Motor neuron (in vitro differentiated cells): Measurements from ENCODE around the gene GTF2H4. TPM values are rescaled to one million over a fixed set of nuclear protein-coding genes. Genes with fewer than 3 reads are reported as not detected.

Source experiments
- ATAC-seq, 8 experiments: fragments of 200-7000 bp; cut with Tn5 transposase; replicated peaks in 6 of 8; 2 replicates each; pipeline ENCODE4 v1.8.0; 2021; ENCODE audit warnings: mild to moderate bottlenecking in 8 of 8, moderate library complexity in 8 of 8
- H3K27ac ChIP-seq, 2 donors: fragments of 250-450 bp; sonication (Bioruptor Pico); 2 replicates each; pipeline ENCODE4 v1.9.0; 2021; ENCODE audit warnings: antibody characterized with exemption in 2 of 2, mild to moderate bottlenecking in 2 of 2, moderate library complexity in 1 of 2
- H3K4me1 ChIP-seq, 2 donors: fragments of 250-450 bp; sonication (Bioruptor Pico); replicated peaks in 1 of 2; 2 replicates each; pipeline ENCODE4 v1.6.1; 2021; ENCODE audit warnings: antibody characterized with exemption in 2 of 2, mild to moderate bottlenecking in 2 of 2, moderate library complexity in 1 of 2
- H3K4me3 ChIP-seq, 5 donors: fragments of 250-450 bp; sonication (Bioruptor Pico); 2 replicates each; pipeline ENCODE4 v1.9.0; 2021; ENCODE audit warnings: antibody characterized with exemption in 5 of 5, mild to moderate bottlenecking in 5 of 5, moderate library complexity in 4 of 5
- WGBS, 10 experiments: fragments of 450-650 bp; shearing (Covaris generic); methylation state at CpG; one replicate each; pipeline ENCODE4 v1.0.0; 2022; 5-methylcytosine and 5-hydroxymethylcytosine counted together
- in situ Hi-C, 9 experiments: fragments of 400-800 bp; cut with MboI; loops; one replicate each; pipeline ENCODE4 v1.15.0; 2021; ENCODE audit warnings: low sequenced_read_pairs in 9 of 9, low pct_unique_long_range_greater_than_20kb in 2 of 9; ENCODE audit not compliant: unreplicated experiment in 9 of 9
- total RNA-seq, 8 experiments: library from RNA; unstranded; fragments of 300-600 nt; gene quantifications; 2 replicates each; pipeline versions ENCODE4 v1.2.3 to v1.2.4, GENCODE V29; 2022

Gene GTF2H4
- total RNA-seq, 8 experiments from 2014 or later: 18.2 to 46.3 (median 28.5) TPM

GRCh38 chr6:30940361-30940986 lies 32.5 kb downstream of the GTF2H4 start, which contains the start of gene MUCL3:
Gene MUCL3 (plus strand): TSS chr6:30940973. CDS start chr6:30941000, 27 bp downstream.
- 0 to 98% (median 80%) methylated on average over 1 to 10 of the region's 16 CpGs; no CpG with 5 or more reads in 7 of the 10 experiments for WGBS, 10 experiments

GRCh38 chr6:30942338-30943060 lies 34.5 kb downstream of the GTF2H4 start:
- H3K4me3 ChIP-seq: no peak overlapping the region
- in situ Hi-C loops: no loop called here
- peak in 7 of 8 experiments; percentile 31 to 99 (median 62) for ATAC-seq

More at GRCh38 chr6:30940361-30940986, 32.5 kb downstream of the GTF2H4 start, which contains the start of gene MUCL3:
- in situ Hi-C loops: no loop called here
- no peak within 1 kb of the TSS for H3K27ac ChIP-seq
- H3K4me1 ChIP-seq: no peaks in the 10 kb centered on the region
- peak in 1 of 8 experiments; percentile 17 for ATAC-seq
- no peak within 1 kb of the TSS for H3K4me3 ChIP-seq

GRCh38 chr6:30944051-30944450 lies 36.0 kb downstream of the GTF2H4 start:
- in situ Hi-C loops: no loop called here
- no peaks in the 10 kb centered on the region for H3K4me1 ChIP-seq
- no peak overlapping the region for H3K4me3 ChIP-seq
- no peak for ATAC-seq
- no peak overlapping the region for H3K27ac ChIP-seq
- 68 to 96% (median 87%) methylated on average over 2 to 4 of the region's 4 CpGs; no CpG with 5 or more reads in 1 of the 10 experiments for WGBS, 10 experiments

More at GRCh38 chr6:30942338-30943060, 34.5 kb downstream of the GTF2H4 start:
- Histone ChIP-seq H3K4me1 (no peaks in the 10 kb centered on the region), H3K27ac (no peak overlapping the region)
- WGBS, 10 experiments: 0 to 29% (median 7%) methylated on average over 2 to 3 of the region's 15 CpGs; no CpG with 5 or more reads in 6 of the 10 experiments

- Histone ChIP-seq H3K4me3 (no peak overlapping the region), H3K4me1 (no peaks in the 10 kb centered on the region), H3K27ac (no peak overlapping the region)
- no peak for ATAC-seq
- 59 to 100% (median 84%) methylated on average over 1 to 4 of the region's 5 CpGs; no CpG with 5 or more reads in 4 of the 10 experiments for whole genome bisulfite sequencing, 10 experiments
- in situ Hi-C loops: no loop called here
These were observed 37.3 kb downstream of the GTF2H4 start for GRCh38 chr6:30945281-30945680.

- Histone ChIP-seq H3K4me1 (no peaks in the 10 kb centered on the region), H3K27ac (no peak overlapping the region), H3K4me3 (no peak overlapping the region)
- no peak for ATAC-seq
- 0 to 100% (median 66%) methylated on average over 1 to 3 of the region's 4 CpGs; no CpG with 5 or more reads in 4 of the 10 experiments for WGBS, 10 experiments
- in situ Hi-C loops: no loop called here
These were observed 39.2 kb downstream of the GTF2H4 start for GRCh38 chr6:30947231-30947630.

- no peak for ATAC-seq
- no peak overlapping the region for H3K27ac ChIP-seq
- in situ Hi-C loops: no loop called here
- no peaks in the 10 kb centered on the region for H3K4me1 ChIP-seq
- no peak overlapping the region for H3K4me3 ChIP-seq
- WGBS, 10 experiments: 60 to 94% (median 85%) methylated on average over 2 to 6 of the region's 6 CpGs
These were observed 40.8 kb downstream of the GTF2H4 start for GRCh38 chr6:30948811-30949210.

- in situ Hi-C loops: no loop called here
- no peak for ATAC-seq
- no peak overlapping the region for H3K4me3 ChIP-seq
- 28 to 100% (median 52%) methylated on average over 1 to 4 of the region's 5 CpGs for WGBS, 10 experiments
- no peak overlapping the region for H3K27ac ChIP-seq
- H3K4me1 ChIP-seq: no peaks in the 10 kb centered on the region
These were observed 44.0 kb downstream of the GTF2H4 start for GRCh38 chr6:30951907-30952469.

GRCh38 chr6:30954631-30955366 lies 46.8 kb downstream of the GTF2H4 start:
- WGBS, 10 experiments: 36 to 93% (median 70%) methylated on average over 1 to 6 of the region's 9 CpGs; no CpG with 5 or more reads in 2 of the 10 experiments
- Histone ChIP-seq H3K27ac (no peak overlapping the region), H3K4me3 (peak overlapping the region in 3 of 5 donors; percentile 25 to 32 (median 27)), H3K4me1 (no peaks in the 10 kb centered on the region)
- in situ Hi-C loops: no loop called here
- peak in 3 of 8 experiments; percentile 3 to 28 (median 3) for ATAC-seq

GRCh38 chr6:30955367-30956042 lies 47.5 kb downstream of the GTF2H4 start:
- no peaks in the 10 kb centered on the region for H3K4me1 ChIP-seq
- H3K4me3 ChIP-seq: peak overlapping the region in 4 of 5 donors; percentile 16 to 32 (median 26)
- no peak overlapping the region for H3K27ac ChIP-seq
- 0 to 80% (median 19%) methylated on average over 1 to 12 of the region's 46 CpGs; no CpG with 5 or more reads in 4 of the 10 experiments for WGBS, 10 experiments
- in situ Hi-C loops: no loop called here
- ATAC-seq: peak; percentile 35 to 97 (median 94)

GRCh38 chr6:30957716-30958115 lies 49.7 kb downstream of the GTF2H4 start:
- Histone ChIP-seq H3K27ac (no peak overlapping the region), H3K4me3 (no peak overlapping the region), H3K4me1 (no peaks in the 10 kb centered on the region)
- in situ Hi-C loops: no loop called here
- 22 to 82% (median 79%) methylated on average over 1 to 2 of the region's 2 CpGs; no CpG with 5 or more reads in 3 of the 10 experiments for WGBS, 10 experiments
- ATAC-seq: no peak

- Histone ChIP-seq H3K4me3 (no peak overlapping the region), H3K27ac (no peak overlapping the region), H3K4me1 (no peaks in the 10 kb centered on the region)
- in situ Hi-C loops: no loop called here
- 24 to 92% (median 71%) methylated on average over 1 to 9 of the region's 9 CpGs for WGBS, 10 experiments
- peak in 3 of 8 experiments; percentile 29 to 57 (median 52) for ATAC-seq
These were observed 53.1 kb downstream of the GTF2H4 start for GRCh38 chr6:30960907-30961673.

- Histone ChIP-seq H3K4me1 (no peaks in the 10 kb centered on the region), H3K27ac (no peak overlapping the region), H3K4me3 (no peak overlapping the region)
- ATAC-seq: no peak
- in situ Hi-C loops: no loop called here
These were observed 54.7 kb downstream of the GTF2H4 start for GRCh38 chr6:30962716-30963115.
